Measurements from ENCODE around the gene ISM1.

DNA sequence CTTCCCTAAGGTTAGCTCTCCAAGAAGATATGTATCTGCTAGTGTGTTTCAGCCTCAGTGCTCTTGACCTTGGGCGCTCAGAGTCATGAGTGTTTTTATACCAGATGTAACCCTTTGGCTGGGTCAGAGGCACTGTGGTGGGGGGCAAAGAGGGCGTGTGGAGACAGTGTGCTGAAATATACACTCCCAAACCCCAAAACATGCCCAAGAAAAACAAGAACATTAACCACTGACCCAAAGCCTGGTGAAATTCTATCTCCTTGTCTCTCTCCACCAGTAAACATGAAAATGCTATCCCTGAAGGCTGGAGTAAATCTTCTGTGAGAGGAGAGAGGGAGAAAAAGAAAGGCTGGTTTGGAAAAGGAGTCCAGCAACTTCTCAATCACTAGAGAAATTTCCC lies 47.9 kb downstream of the ISM1 start:
- TF ChIP-seq POLR2AphosphoS5 (IDR thresholded peaks at IDR 0.05; ENCODE audit: low read depth, low read length) = no peak
- no peak for TF ChIP-seq POLR2A (IDR thresholded peaks at IDR 0.05; ENCODE audit: low read depth, low read length)
- no peak for TF ChIP-seq PAX5 (IDR thresholded peaks at IDR 0.05; ENCODE audit: insufficient read depth, low read length, severe bottlenecking)
- no peak for TF ChIP-seq POU2F2 (IDR thresholded peaks at IDR 0.05; ENCODE audit: low read depth, low read length)

All from GM12891 (cell line).